Breast epithelium (tissue), 3 donors: ENCODE results near the gene ATP5ME.

ENCODE experiments used
- POLR2A ChIP-seq: fragments of 450-650 bp; IDR thresholded peaks from one replicate; pipeline ENCODE4 v1.6.1; 2016; ENCODE audit warnings: antibody characterized with exemption, mild to moderate bottlenecking, moderate library complexity
- TF ChIP-seq, protein P1 (sequence below), 3 donors: fragments of 450-650 bp; IDR thresholded peaks; one replicate each; pipeline ENCODE4 v1.5.1; 2016 to 2017; ENCODE audit warnings: antibody characterized with exemption in 3 of 3, mild to moderate bottlenecking in 3 of 3, moderate library complexity in 3 of 3

GRCh38 chr4:680551-680927 is 6.5 kb upstream of the ATP5ME start:
- TF ChIP-seq, protein P1, sequence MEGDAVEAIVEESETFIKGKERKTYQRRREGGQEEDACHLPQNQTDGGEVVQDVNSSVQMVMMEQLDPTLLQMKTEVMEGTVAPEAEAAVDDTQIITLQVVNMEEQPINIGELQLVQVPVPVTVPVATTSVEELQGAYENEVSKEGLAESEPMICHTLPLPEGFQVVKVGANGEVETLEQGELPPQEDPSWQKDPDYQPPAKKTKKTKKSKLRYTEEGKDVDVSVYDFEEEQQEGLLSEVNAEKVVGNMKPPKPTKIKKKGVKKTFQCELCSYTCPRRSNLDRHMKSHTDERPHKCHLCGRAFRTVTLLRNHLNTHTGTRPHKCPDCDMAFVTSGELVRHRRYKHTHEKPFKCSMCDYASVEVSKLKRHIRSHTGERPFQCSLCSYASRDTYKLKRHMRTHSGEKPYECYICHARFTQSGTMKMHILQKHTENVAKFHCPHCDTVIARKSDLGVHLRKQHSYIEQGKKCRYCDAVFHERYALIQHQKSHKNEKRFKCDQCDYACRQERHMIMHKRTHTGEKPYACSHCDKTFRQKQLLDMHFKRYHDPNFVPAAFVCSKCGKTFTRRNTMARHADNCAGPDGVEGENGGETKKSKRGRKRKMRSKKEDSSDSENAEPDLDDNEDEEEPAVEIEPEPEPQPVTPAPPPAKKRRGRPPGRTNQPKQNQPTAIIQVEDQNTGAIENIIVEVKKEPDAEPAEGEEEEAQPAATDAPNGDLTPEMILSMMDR (IDR thresholded peaks at IDR 0.05), result no peak
- TF ChIP-seq POLR2A, result no peak
